IMR-90 (cell line): ENCODE data around the gene SH3RF3. TPM values are rescaled to one million over a fixed set of nuclear protein-coding genes. Genes with fewer than 3 reads are reported as not detected.

Experiments used
- ATAC-seq: fragments of 200-7000 bp; cut with Tn5 transposase; 2 replicates; pipeline ENCODE4 v1.9.1; 2020; ENCODE audit warnings: low read depth, mild to moderate bottlenecking, moderate library complexity
- BruUV-seq: library from RNA; stranded (reverse); fragments of 400-500 nt; replicated peaks from 2 replicates; lab custom pipeline; 2021; lab: Mats Ljungman, UMichigan
- CTCF ChIA-PET: fragments of 300-600 bp; formaldehyde crosslinking; extraction: SDS; loops from one replicate; lab custom pipeline; 2021; ENCODE audit warnings: antibody characterized with exemption; lab: Yijun Ruan, JAX
- POLR2A ChIA-PET: fragments of 300-600 bp; sonication (Branson Sonifier 250); formaldehyde crosslinking; loops from one replicate; lab custom pipeline; 2022; ENCODE audit warnings: antibody characterized with exemption; ENCODE audit not compliant: unreplicated experiment; lab: Charles Lee
- DNase-seq: peaks from one replicate; pipeline ENCODE4 v3.0.0; 2013
- H2AFZ ChIP-seq: replicated peaks from 2 replicates; pipeline ENCODE3; 2013; ENCODE audit warnings: low read length, mild to moderate bottlenecking; ENCODE audit not compliant: poor library complexity
- H2AK5ac ChIP-seq: 2 replicates; pipeline ENCODE4 v1.6.1; 2013; ENCODE audit warnings: low read depth, low read length, inconsistent platforms
- H2AK9ac ChIP-seq: replicated peaks from 2 replicates; pipeline ENCODE3; 2013; ENCODE audit warnings: mild to moderate bottlenecking, low read depth, low read length, moderate library complexity; ENCODE audit not compliant: poor library complexity
- H2BK120ac ChIP-seq: 2 replicates; pipeline ENCODE4 v1.6.1; 2013; ENCODE audit warnings: low read depth, low read length, inconsistent platforms
- H2BK15ac ChIP-seq: 3 replicates; pipeline ENCODE4 v1.6.1; 2013; ENCODE audit warnings: low read depth, low read length, inconsistent platforms
- H2BK20ac ChIP-seq: 2 replicates; pipeline ENCODE4 v1.6.1; 2013; ENCODE audit warnings: low read depth, mild to moderate bottlenecking, inconsistent platforms, low read length, moderate library complexity
- H2BK5ac ChIP-seq: 2 replicates; pipeline ENCODE4 v1.6.1; 2013; ENCODE audit warnings: mild to moderate bottlenecking, low read depth, low read length, inconsistent platforms; ENCODE audit not compliant: poor library complexity, severe bottlenecking
- H3K14ac ChIP-seq: replicated peaks from 2 replicates; pipeline ENCODE4 v1.6.1; 2013; ENCODE audit warnings: low read depth, low read length, inconsistent platforms
- H3K18ac ChIP-seq: 2 replicates; pipeline ENCODE4 v1.6.1; 2013; ENCODE audit warnings: low read depth, low read length, control low read depth
- H3K23ac ChIP-seq: 2 replicates; pipeline ENCODE4 v1.6.1; 2013; ENCODE audit warnings: low read depth, low read length, inconsistent platforms
- H3K27ac ChIP-seq: 2 replicates; pipeline ENCODE4 v1.5.1; 2013; ENCODE audit warnings: mild to moderate bottlenecking, control low read depth, low read length; ENCODE audit not compliant: insufficient read depth
- H3K27me3 ChIP-seq: 2 replicates; pipeline ENCODE4 v1.6.1; 2013; ENCODE audit warnings: low read length; ENCODE audit not compliant: control insufficient read depth, insufficient read depth
- H3K36me3 ChIP-seq: 2 replicates; pipeline ENCODE4 v1.6.1; 2013; ENCODE audit warnings: low read length, mixed read lengths; ENCODE audit not compliant: control insufficient read depth, insufficient read depth
- H3K4ac ChIP-seq: 2 replicates; pipeline ENCODE4 v1.6.1; 2013; ENCODE audit warnings: low read depth, low read length, inconsistent platforms
- H3K4me1 ChIP-seq: 2 replicates; pipeline ENCODE4 v1.6.1; 2013; ENCODE audit warnings: low read length, mixed read lengths; ENCODE audit not compliant: control insufficient read depth, insufficient read depth
- H3K4me2 ChIP-seq: 2 replicates; pipeline ENCODE4 v1.6.1; 2013; ENCODE audit warnings: low read depth, mild to moderate bottlenecking, control low read depth, low read length, moderate library complexity
- H3K4me3 ChIP-seq: 2 replicates; pipeline ENCODE4 v1.5.1; 2013; ENCODE audit warnings: low read depth, mild to moderate bottlenecking, control low read depth, low read length, moderate library complexity; ENCODE audit not compliant: insufficient read depth
- H3K56ac ChIP-seq: 2 replicates; pipeline ENCODE4 v1.6.1; 2013; ENCODE audit warnings: low read length, inconsistent platforms; ENCODE audit not compliant: insufficient read depth; ENCODE audit errors: extremely low read depth
- H3K79me1 ChIP-seq, 2 experiments: 2 replicates each; pipeline ENCODE4 v1.6.1; 2013; ENCODE audit warnings: low read length in 2 of 2, inconsistent platforms in 1 of 2, low read depth in 1 of 2
- H3K9ac ChIP-seq: 2 replicates; pipeline ENCODE4 v1.6.1; 2013; ENCODE audit warnings: low read depth, low read length, control low read depth
- H3K9me1 ChIP-seq: 2 replicates; pipeline ENCODE4 v1.6.1; 2013; ENCODE audit warnings: low read length, inconsistent platforms; ENCODE audit not compliant: insufficient read depth
- H3K9me3 ChIP-seq: 2 replicates; pipeline ENCODE4 v1.6.1; 2013; ENCODE audit warnings: low read length; ENCODE audit not compliant: control insufficient read depth, insufficient read depth
- H4K20me1 ChIP-seq: 2 replicates; pipeline ENCODE4 v1.6.1; 2013; ENCODE audit warnings: low read length, inconsistent platforms; ENCODE audit not compliant: insufficient read depth
- H4K5ac ChIP-seq: 2 replicates; pipeline ENCODE4 v1.6.1; 2013; ENCODE audit warnings: mild to moderate bottlenecking, low read depth, low read length, control low read depth
- H4K8ac ChIP-seq, 2 experiments: 2 replicates each; pipeline ENCODE4 v1.6.1; 2013; ENCODE audit warnings: low read depth in 2 of 2, low read length in 2 of 2, control low read depth in 1 of 2, inconsistent platforms in 1 of 2
- H4K91ac ChIP-seq: 2 replicates; pipeline ENCODE4 v1.6.1; 2013; ENCODE audit warnings: low read depth, low read length, inconsistent platforms; ENCODE audit not compliant: insufficient read depth
- BHLHE40 ChIP-seq: fragments of 150-350 bp; IDR thresholded peaks from 2 replicates; pipeline ENCODE4 v1.6.1; 2016; ENCODE audit warnings: mild to moderate bottlenecking, low read depth, low read length
- CEBPB ChIP-seq: IDR thresholded peaks from 2 replicates; pipeline ENCODE4 v1.6.1; 2012; ENCODE audit warnings: low read depth, low read length, improper control_type of control experiment
- CHD1 ChIP-seq: IDR thresholded peaks from 2 replicates; pipeline ENCODE4 v1.6.1; 2012; ENCODE audit warnings: low read depth, low read length, improper control_type of control experiment
- CTCF ChIP-seq: conservative IDR thresholded peaks from 2 replicates; pipeline ENCODE4 v1.5.1; 2012; ENCODE audit warnings: mild to moderate bottlenecking, low read depth, low read length, improper control_type of control experiment
- ELK1 ChIP-seq: fragments of 150-350 bp; IDR thresholded peaks from 2 replicates; pipeline ENCODE4 v1.6.1; 2016; ENCODE audit warnings: low read depth, mild to moderate bottlenecking, low read length, moderate library complexity, borderline replicate concordance
- FOS ChIP-seq: fragments of 150-350 bp; IDR thresholded peaks from 2 replicates; pipeline ENCODE4 v1.6.1; 2016; ENCODE audit warnings: low read depth, low read length
- MAFK ChIP-seq: IDR thresholded peaks from 2 replicates; pipeline ENCODE4 v1.6.1; 2012; ENCODE audit warnings: low read depth, low read length, improper control_type of control experiment
- MAZ ChIP-seq: IDR thresholded peaks from 2 replicates; pipeline ENCODE4 v1.6.1; 2012; ENCODE audit warnings: low read depth, mild to moderate bottlenecking, low read length, improper control_type of control experiment, moderate library complexity, borderline replicate concordance
- MXI1 ChIP-seq: IDR thresholded peaks from 2 replicates; pipeline ENCODE4 v1.6.1; 2012; ENCODE audit warnings: low read depth, mild to moderate bottlenecking, low read length, moderate library complexity, borderline replicate concordance
- NFE2L2 ChIP-seq: fragments of 150-350 bp; IDR thresholded peaks from 2 replicates; pipeline ENCODE4 v1.6.1; 2016; ENCODE audit warnings: low read depth, mild to moderate bottlenecking, low read length
- POLR2A ChIP-seq: IDR thresholded peaks from 2 replicates; pipeline ENCODE4 v1.6.1; 2012; ENCODE audit warnings: mild to moderate bottlenecking, low read depth, low read length
- RAD21 ChIP-seq: IDR thresholded peaks from 2 replicates; pipeline ENCODE4 v1.6.1; 2012; ENCODE audit warnings: low read length, improper control_type of control experiment
- RCOR1 ChIP-seq: IDR thresholded peaks from 2 replicates; pipeline ENCODE4 v1.6.1; 2012; ENCODE audit warnings: mild to moderate bottlenecking, low read length, improper control_type of control experiment; ENCODE audit not compliant: insufficient replicate concordance
- RFX5 ChIP-seq: IDR thresholded peaks from 2 replicates; pipeline ENCODE4 v1.8.0; 2012; ENCODE audit warnings: low read depth, mild to moderate bottlenecking, low read length, moderate library complexity
- SMC3 ChIP-seq: fragments of 150-350 bp; IDR thresholded peaks from 2 replicates; pipeline ENCODE4 v1.6.1; 2016; ENCODE audit warnings: low read depth, mild to moderate bottlenecking, antibody characterized with exemption, low read length, moderate library complexity
- USF2 ChIP-seq: fragments of 150-350 bp; IDR thresholded peaks from 2 replicates; pipeline ENCODE4 v1.6.1; 2017; ENCODE audit warnings: mild to moderate bottlenecking, antibody characterized with exemption, low read length, low read depth
- WGBS, 2 experiments: methylation state at CpG; one replicate each; pipeline versions ENCODE4 v1.1.5 to v1.1.7; 2013; ENCODE audit warnings: missing lambda C conversion rate in 2 of 2; ENCODE audit not compliant: insufficient read length in 1 of 2; ENCODE audit errors: extremely low coverage in 2 of 2; 5-methylcytosine and 5-hydroxymethylcytosine counted together
- dilution Hi-C: fragments of 300-500 bp; cut with HindIII; formaldehyde crosslinking; loops from one replicate; pipeline ENCODE4 v1.14.3; 2018; ENCODE audit warnings: low sequenced_read_pairs; ENCODE audit not compliant: unreplicated experiment
- in situ Hi-C: fragments of 300-500 bp; cut with MboI; formaldehyde crosslinking; loops from 3 replicates; pipeline ENCODE4 v1.14.3; 2019; ENCODE audit warnings: low sequenced_read_pairs, inconsistent platforms, mixed read lengths
- intact Hi-C: fragments of 100-400 bp; cut with micrococcal nuclease; formaldehyde crosslinking; loops from 2 replicates; pipeline ENCODE4 v1.10.0; 2022
- polyA plus RNA-seq, 3 experiments: library from polyadenylated mRNA; depleted of rRNA; stranded (reverse); fragments of >200 nt; gene quantifications; 2 replicates each; pipeline ENCODE4 v1.2.3, GENCODE V29; 2012; ENCODE audit warnings: low replicate concordance in 1 of 3
- total RNA-seq: library from RNA; depleted of rRNA; stranded (reverse); fragments of >200 nt; gene quantifications from 2 replicates; pipeline ENCODE4 v1.2.3, GENCODE V29; 2012

SH3RF3 gene
- total and polyA plus RNA-seq, 2 of the 4 experiments (the other 2 are of a cell fraction): 3.4 to 5.3 TPM

GRCh38 chr2:109259671-109260070, 130.7 kb downstream of the SH3RF3 start:
- TF ChIP-seq SMC3 (no peak), ELK1 (no peak), BHLHE40 (no peak), CTCF (no peak), CHD1 (no peak), RAD21 (no peak), NFE2L2 (no peak), USF2 (no peak), FOS (no peak), RFX5 (no peak), RCOR1 (no peak), MXI1 (no peak), MAFK (no peak), MAZ (no peak), POLR2A (no peak), CEBPB (no peak)
- dilution Hi-C loops (no loop called here), intact Hi-C loops (loop anchor here (5.0 kb wide), 2 partner anchors 132 to 253 kb away; partner anchors contain the start of gene SH3RF3), in situ Hi-C loops (no loop called here)
- Histone ChIP-seq H3K56ac (no peak overlapping the region), H3K14ac (no peak overlapping the region), H3K4ac (no peak overlapping the region), H3K27me3 (no peaks in the 10 kb centered on the region), H2AK9ac (no peak overlapping the region), H3K4me1 (peaks cover 22% of the 10 kb centered on the region), H3K9ac (no peak overlapping the region), H4K91ac (no peak overlapping the region), H4K8ac (no peak overlapping the region), H3K23ac (no peak overlapping the region), H3K9me3 (no peaks in the 10 kb centered on the region), H2AK5ac (no peak overlapping the region), H4K5ac (no peak overlapping the region), H3K4me3 (no peak overlapping the region), H2BK120ac (no peak overlapping the region), H3K27ac (no peak overlapping the region), H4K20me1 (peaks cover 76% of the 10 kb centered on the region), H3K4me2 (no peak overlapping the region), H2BK20ac (no peak overlapping the region), H3K18ac (no peak overlapping the region), H3K36me3 (no peaks in the 10 kb centered on the region), H2BK5ac (no peak overlapping the region), H2BK15ac (no peak overlapping the region), H2AFZ (no peak overlapping the region), H3K79me1 (peaks cover 43 to 92% of the 10 kb centered on the region in 2 experiments), H3K9me1 (peaks cover 32% of the 10 kb centered on the region)
- DNase-seq (no peak), ATAC-seq (no peak)
- no CpG with 5 or more reads among the region's 8 CpGs for WGBS, 2 experiments
- POLR2A ChIA-PET: no interaction called here
- CTCF ChIA-PET: no interaction called here
- BruUV-seq: no TSS peak
